Measurements from ENCODE around the gene TSC22D2. TPM values are rescaled to one million over a fixed set of nuclear protein-coding genes. Genes with fewer than 3 reads are reported as not detected.

TSC22D2 gene
- total RNA-seq, 1 donor from 2014 or later, result 64.4 TPM

GRCh38 chr3:150451329-150452048, 43.4 kb downstream of the TSC22D2 start:
- no peak for TF ChIP-seq CTCF (conservative IDR thresholded peaks at IDR 0.05)
- H3K4me1 Mint-ChIP-seq (ENCODE audit: unreplicated experiment), result peaks cover 38% of the 10 kb centered on the region
- H3K27me3 Mint-ChIP-seq, result no peaks in the 10 kb centered on the region
- H3K9me3 Mint-ChIP-seq, result no peaks in the 10 kb centered on the region
- H3K36me3 Mint-ChIP-seq, result peaks cover 16% of the 10 kb centered on the region
- H3K4me3 Mint-ChIP-seq, result no peak overlapping the region
- DNase-seq (ENCODE audit: extremely low spot score, unreplicated experiment), result no peak
- H3K27ac Mint-ChIP-seq, result no peak overlapping the region

DNA sequence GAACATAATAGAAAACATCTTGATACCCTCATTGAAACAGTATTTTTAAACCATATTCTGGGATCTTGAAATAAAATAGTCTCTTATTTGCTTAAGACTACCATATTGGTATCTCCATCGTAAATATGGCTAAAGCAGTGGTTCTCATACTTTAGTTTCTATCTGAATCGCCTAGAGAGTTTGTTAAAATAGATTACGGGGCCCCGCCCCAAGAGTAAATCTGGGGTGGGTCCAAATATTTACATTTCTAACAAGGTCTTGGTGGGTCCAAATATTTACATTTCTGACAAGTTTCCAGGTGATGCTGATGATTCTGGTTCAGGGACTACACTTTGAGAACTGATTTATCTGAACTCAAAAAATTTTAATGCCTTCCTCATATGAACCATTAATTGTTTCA, 45.3 kb downstream of the TSC22D2 start:
- no peak for TF ChIP-seq CTCF (conservative IDR thresholded peaks at IDR 0.05)
- DNase-seq (ENCODE audit: extremely low spot score, unreplicated experiment), result no peak
- Mint-ChIP-seq H3K27ac (peak overlapping the region; percentile 42), H3K36me3 (peaks cover 20% of the 10 kb centered on the region), H3K4me3 (no peak overlapping the region), H3K9me3 (no peaks in the 10 kb centered on the region), H3K4me1 (ENCODE audit: unreplicated experiment) (peaks cover 25% of the 10 kb centered on the region), H3K27me3 (no peaks in the 10 kb centered on the region)

- H3K27ac Mint-ChIP-seq, result no peak overlapping the region
- peaks cover 27% of the 10 kb centered on the region for H3K36me3 Mint-ChIP-seq
- H3K9me3 Mint-ChIP-seq, result no peaks in the 10 kb centered on the region
- no peak for DNase-seq (ENCODE audit: extremely low spot score, unreplicated experiment)
- no peak for TF ChIP-seq CTCF (conservative IDR thresholded peaks at IDR 0.05)
- H3K27me3 Mint-ChIP-seq, result no peaks in the 10 kb centered on the region
- no peak overlapping the region for H3K4me3 Mint-ChIP-seq
- peaks cover 23% of the 10 kb centered on the region for H3K4me1 Mint-ChIP-seq (ENCODE audit: unreplicated experiment)
Observed at GRCh38 chr3:150454085-150454484, 46.0 kb downstream of the TSC22D2 start.

- Mint-ChIP-seq H3K9me3 (no peaks in the 10 kb centered on the region), H3K4me1 (ENCODE audit: unreplicated experiment) (peaks cover 18% of the 10 kb centered on the region), H3K27ac (no peak overlapping the region), H3K36me3 (peaks cover 29% of the 10 kb centered on the region), H3K27me3 (no peaks in the 10 kb centered on the region), H3K4me3 (no peak overlapping the region)
- TF ChIP-seq CTCF (conservative IDR thresholded peaks at IDR 0.05), result no peak
- DNase-seq (ENCODE audit: extremely low spot score, unreplicated experiment), result no peak
Observed at GRCh38 chr3:150454622-150455021, 46.5 kb downstream of the TSC22D2 start.

DNA sequence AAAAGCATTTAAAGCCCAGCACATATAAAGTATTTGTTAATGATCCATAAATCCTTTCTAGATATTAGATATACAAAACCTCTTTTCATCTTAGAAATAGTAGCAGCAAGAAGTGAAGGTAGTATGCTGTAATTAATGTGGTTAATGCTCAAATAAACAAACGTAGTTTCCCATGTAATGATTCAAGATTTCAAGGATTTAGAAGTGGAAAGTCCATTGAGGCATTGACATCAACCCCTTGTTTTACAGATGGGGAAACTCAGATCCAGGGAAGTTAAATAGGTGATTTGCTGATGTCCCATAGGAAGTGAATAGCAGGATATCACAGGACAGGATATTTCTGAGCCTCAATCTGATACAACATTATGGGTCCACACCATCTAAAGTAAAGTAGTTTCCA, 47.2 kb downstream of the TSC22D2 start:
- Mint-ChIP-seq H3K4me1 (ENCODE audit: unreplicated experiment) (peaks cover 18% of the 10 kb centered on the region), H3K27ac (peak overlapping the region; percentile 19), H3K27me3 (no peaks in the 10 kb centered on the region), H3K9me3 (no peaks in the 10 kb centered on the region), H3K4me3 (no peak overlapping the region), H3K36me3 (peaks cover 29% of the 10 kb centered on the region)
- DNase-seq (ENCODE audit: extremely low spot score, unreplicated experiment), result no peak
- TF ChIP-seq CTCF (conservative IDR thresholded peaks at IDR 0.05), result no peak

Data from type B pancreatic cell (in vitro differentiated cells).